ENCODE results near the gene SEMA4C.

SEMA4C gene

GRCh38 chr2:96884299-96885094 lies 14.6 kb upstream of the SEMA4C start:
- H3K27ac ChIP-seq (ENCODE audit: low read length): no peak overlapping the region
- H3K9ac ChIP-seq (ENCODE audit: low read length): no peak overlapping the region
- H4K20me1 ChIP-seq (ENCODE audit: insufficient read depth, low read length): no peaks in the 10 kb centered on the region
- H3K4me1 ChIP-seq (ENCODE audit: low read length): peaks cover 38% of the 10 kb centered on the region
- no peaks in the 10 kb centered on the region; the same call in 1 of the 2 replicates for H3K27me3 ChIP-seq (ENCODE audit: low read depth, low read length)
- no peaks in the 10 kb centered on the region for H3K79me2 ChIP-seq (ENCODE audit: low read length)
- TF ChIP-seq EZH2phosphoT487 (IDR thresholded peaks at IDR 0.05; ENCODE audit: low read depth): no peak
- TF ChIP-seq CTCF (IDR thresholded peaks at IDR 0.05; ENCODE audit: low read depth, low read length): no peak
- H3K4me2 ChIP-seq (ENCODE audit: low read length): no peak overlapping the region
- H2AFZ ChIP-seq (ENCODE audit: low read depth, low read length): no peak overlapping the region
- H3K9me3 ChIP-seq (ENCODE audit: insufficient read depth, low read length): no peaks in the 10 kb centered on the region
- H3K36me3 ChIP-seq (replicated peaks; ENCODE audit: low read depth, low read length): no peaks in the 10 kb centered on the region
- no peak overlapping the region for H3K4me3 ChIP-seq (ENCODE audit: low read length)

- no peaks in the 10 kb centered on the region; the same call in 1 of the 2 replicates for H3K27me3 ChIP-seq (ENCODE audit: low read depth, low read length)
- no peaks in the 10 kb centered on the region for H3K36me3 ChIP-seq (replicated peaks; ENCODE audit: low read depth, low read length)
- no peaks in the 10 kb centered on the region for H3K79me2 ChIP-seq (ENCODE audit: low read length)
- H3K9me3 ChIP-seq (ENCODE audit: insufficient read depth, low read length): no peaks in the 10 kb centered on the region
- H3K4me1 ChIP-seq (ENCODE audit: low read length): peaks cover 36% of the 10 kb centered on the region
- no peak overlapping the region for H3K9ac ChIP-seq (ENCODE audit: low read length)
- no peaks in the 10 kb centered on the region for H4K20me1 ChIP-seq (ENCODE audit: insufficient read depth, low read length)
- H3K4me3 ChIP-seq (ENCODE audit: low read length): no peak overlapping the region
- H3K27ac ChIP-seq (ENCODE audit: low read length): no peak overlapping the region
- no peak overlapping the region for H2AFZ ChIP-seq (ENCODE audit: low read depth, low read length)
- TF ChIP-seq CTCF (IDR thresholded peaks at IDR 0.05; ENCODE audit: low read depth, low read length) (no peak), EZH2phosphoT487 (IDR thresholded peaks at IDR 0.05; ENCODE audit: low read depth) (no peak)
- H3K4me2 ChIP-seq (ENCODE audit: low read length): no peak overlapping the region
These were observed 13.4 kb upstream of the SEMA4C start for GRCh38 chr2:96883306-96883705.

- no peaks in the 10 kb centered on the region for H3K79me2 ChIP-seq (ENCODE audit: low read length)
- no peak overlapping the region for H3K4me3 ChIP-seq (ENCODE audit: low read length)
- H3K27ac ChIP-seq (ENCODE audit: low read length): no peak overlapping the region
- H3K9ac ChIP-seq (ENCODE audit: low read length): no peak overlapping the region
- no peak overlapping the region for H2AFZ ChIP-seq (ENCODE audit: low read depth, low read length)
- no peak overlapping the region for H3K4me2 ChIP-seq (ENCODE audit: low read length)
- peaks cover 32% of the 10 kb centered on the region for H3K4me1 ChIP-seq (ENCODE audit: low read length)
- no peaks in the 10 kb centered on the region for H3K36me3 ChIP-seq (replicated peaks; ENCODE audit: low read depth, low read length)
- no peaks in the 10 kb centered on the region for H3K9me3 ChIP-seq (ENCODE audit: insufficient read depth, low read length)
- TF ChIP-seq EZH2phosphoT487 (IDR thresholded peaks at IDR 0.05; ENCODE audit: low read depth) (no peak), CTCF (IDR thresholded peaks at IDR 0.05; ENCODE audit: low read depth, low read length) (no peak)
- no peaks in the 10 kb centered on the region; the same call in 1 of the 2 replicates for H3K27me3 ChIP-seq (ENCODE audit: low read depth, low read length)
- no peaks in the 10 kb centered on the region for H4K20me1 ChIP-seq (ENCODE audit: insufficient read depth, low read length)
These were observed 13.0 kb upstream of the SEMA4C start for GRCh38 chr2:96882906-96883305.

GRCh38 chr2:96882230-96882629 lies 12.3 kb upstream of the SEMA4C start:
- Histone ChIP-seq H3K27me3 (ENCODE audit: low read depth, low read length) (no peaks in the 10 kb centered on the region; the same call in 1 of the 2 replicates), H3K9me3 (ENCODE audit: insufficient read depth, low read length) (no peaks in the 10 kb centered on the region), H3K4me2 (ENCODE audit: low read length) (no peak overlapping the region), H3K4me1 (ENCODE audit: low read length) (peaks cover 25% of the 10 kb centered on the region), H2AFZ (ENCODE audit: low read depth, low read length) (no peak overlapping the region), H3K4me3 (ENCODE audit: low read length) (no peak overlapping the region), H3K9ac (ENCODE audit: low read length) (no peak overlapping the region), H3K79me2 (ENCODE audit: low read length) (no peaks in the 10 kb centered on the region), H3K36me3 (replicated peaks; ENCODE audit: low read depth, low read length) (no peaks in the 10 kb centered on the region), H4K20me1 (ENCODE audit: insufficient read depth, low read length) (no peaks in the 10 kb centered on the region), H3K27ac (ENCODE audit: low read length) (no peak overlapping the region)
- TF ChIP-seq CTCF (IDR thresholded peaks at IDR 0.05; ENCODE audit: low read depth, low read length): no peak

All from OCI-LY3 (cell line).